ENCODE measurements around the gene HKDC1. TPM values are rescaled to one million over a fixed set of nuclear protein-coding genes. Genes with fewer than 3 reads are reported as not detected.
"Not testable (repeated sequence)": the region's sequence is repeated elsewhere in the genome, so short reads cannot be mapped to it uniquely, and the experiment has no call there.

The HKDC1 gene
- polyA plus RNA-seq, 3 donors: 15.8 to 21.0 (median 19.3) TPM

DNA sequence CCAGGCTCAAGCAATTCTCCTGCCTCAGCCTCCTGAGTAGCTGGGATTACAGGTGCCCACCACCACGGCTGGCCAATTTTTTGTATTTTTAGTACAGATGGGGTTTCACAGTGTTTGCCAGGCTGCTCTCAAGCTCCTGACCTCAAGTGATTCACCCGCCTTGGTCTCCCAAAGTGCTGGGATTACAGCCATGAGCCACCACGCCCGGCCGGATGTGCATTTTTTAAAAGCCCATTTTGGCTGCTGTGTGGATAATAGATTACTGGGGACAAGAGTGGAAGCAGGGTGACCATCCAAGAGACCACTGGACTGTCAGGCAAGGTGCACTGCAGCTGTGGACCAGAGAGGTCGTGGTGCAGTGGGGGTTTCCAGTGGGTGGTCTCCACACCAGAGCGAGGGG lies 21.4 kb downstream of the HKDC1 start:
- DNase-seq: no peak

DNA sequence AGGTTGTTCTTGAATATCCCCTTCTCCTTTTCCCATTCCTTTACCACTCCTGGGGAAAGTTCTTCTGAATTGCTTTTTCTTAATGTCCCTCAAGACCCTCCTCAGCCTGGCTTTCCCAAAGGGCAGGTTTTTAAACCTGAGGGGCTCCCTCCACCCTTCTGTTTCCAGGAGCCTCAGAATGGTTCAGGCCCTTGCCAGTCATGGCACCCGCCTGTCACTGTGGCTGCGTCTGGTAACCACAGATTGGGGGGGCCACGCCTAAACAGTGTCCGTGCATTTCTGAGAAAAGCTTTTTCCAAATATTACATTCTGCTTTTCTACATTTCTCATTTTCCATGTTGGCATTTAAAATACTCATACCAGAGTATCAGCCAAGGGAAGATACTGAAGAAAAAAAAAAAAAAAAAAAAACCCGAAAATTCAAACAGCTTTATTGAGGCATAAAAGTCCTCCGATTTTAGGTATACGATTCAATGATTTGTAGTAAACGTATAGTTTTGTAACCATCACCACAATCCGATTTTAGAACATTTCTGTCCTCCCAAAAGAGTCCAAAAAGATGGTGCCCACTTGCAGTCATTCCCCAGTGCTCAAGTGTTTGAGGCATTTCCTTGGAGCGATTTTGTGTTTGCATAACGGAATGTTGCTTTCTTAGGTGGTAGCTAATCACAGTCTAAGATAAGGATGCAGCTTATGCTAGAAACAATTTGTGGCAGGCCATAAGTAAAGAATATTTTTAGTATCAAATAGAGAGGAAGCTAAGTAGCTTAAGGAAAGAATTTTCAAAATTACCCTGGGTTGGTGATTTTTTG lies 22.1 kb downstream of the HKDC1 start:
- DNase-seq: no peak

DNA sequence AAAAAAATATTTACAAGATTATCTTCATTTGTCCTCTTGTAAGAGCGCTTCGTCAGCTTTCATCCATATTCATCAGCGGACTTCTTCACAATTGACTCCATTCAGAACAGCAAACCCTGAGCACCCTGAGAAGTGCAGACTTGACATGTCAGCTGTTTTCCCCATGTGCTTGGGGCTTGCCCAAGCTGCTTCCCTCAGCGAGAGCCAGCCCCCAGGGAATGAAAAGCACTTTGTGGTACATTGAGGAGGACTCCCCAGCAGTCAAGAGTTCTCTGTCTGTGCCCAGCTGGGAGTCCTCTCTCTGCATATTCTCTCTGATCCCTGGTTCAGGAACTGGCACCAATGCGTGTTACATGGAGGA lies 22.7 kb downstream of the HKDC1 start:
- DNase-seq: no peak

DNA sequence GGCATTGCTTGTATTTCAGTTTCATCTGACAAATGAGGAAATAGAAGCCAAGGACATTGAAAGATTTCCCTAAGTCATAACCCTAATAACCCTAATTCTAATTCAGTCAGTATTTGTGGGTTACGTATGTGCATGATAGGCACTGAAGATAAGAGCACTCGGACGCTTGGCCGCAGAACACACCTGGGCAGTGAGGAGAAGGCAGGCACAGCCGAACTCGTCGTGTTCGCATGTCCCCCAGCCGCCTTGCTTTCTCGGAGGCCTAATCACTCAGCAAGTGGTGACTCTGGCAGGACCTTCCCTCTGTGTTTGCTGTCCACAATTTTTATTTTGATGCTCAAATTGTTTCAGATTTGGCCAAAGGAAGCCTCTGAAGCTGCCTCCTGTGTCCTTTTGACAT lies 23.7 kb downstream of the HKDC1 start:
- DNase-seq: no peak

DNA sequence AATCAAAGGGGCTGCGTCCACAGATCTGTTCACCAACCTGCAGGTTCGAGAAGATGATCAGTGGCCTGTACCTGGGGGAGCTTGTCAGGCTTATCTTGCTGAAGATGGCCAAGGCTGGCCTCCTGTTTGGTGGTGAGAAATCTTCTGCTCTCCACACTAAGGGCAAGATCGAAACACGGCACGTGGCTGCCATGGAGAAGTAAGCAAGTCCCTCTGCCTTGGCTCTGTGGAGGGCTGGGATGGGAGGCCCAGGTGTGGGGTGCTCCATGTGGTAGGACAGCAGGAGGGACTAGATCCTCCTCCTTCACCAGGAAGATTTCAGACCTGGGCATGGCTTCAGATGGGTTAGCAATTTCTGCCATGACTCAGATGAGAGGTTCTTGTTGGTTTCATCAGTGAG lies 25.9 kb downstream of the HKDC1 start:
- no peak for DNase-seq

DNA sequence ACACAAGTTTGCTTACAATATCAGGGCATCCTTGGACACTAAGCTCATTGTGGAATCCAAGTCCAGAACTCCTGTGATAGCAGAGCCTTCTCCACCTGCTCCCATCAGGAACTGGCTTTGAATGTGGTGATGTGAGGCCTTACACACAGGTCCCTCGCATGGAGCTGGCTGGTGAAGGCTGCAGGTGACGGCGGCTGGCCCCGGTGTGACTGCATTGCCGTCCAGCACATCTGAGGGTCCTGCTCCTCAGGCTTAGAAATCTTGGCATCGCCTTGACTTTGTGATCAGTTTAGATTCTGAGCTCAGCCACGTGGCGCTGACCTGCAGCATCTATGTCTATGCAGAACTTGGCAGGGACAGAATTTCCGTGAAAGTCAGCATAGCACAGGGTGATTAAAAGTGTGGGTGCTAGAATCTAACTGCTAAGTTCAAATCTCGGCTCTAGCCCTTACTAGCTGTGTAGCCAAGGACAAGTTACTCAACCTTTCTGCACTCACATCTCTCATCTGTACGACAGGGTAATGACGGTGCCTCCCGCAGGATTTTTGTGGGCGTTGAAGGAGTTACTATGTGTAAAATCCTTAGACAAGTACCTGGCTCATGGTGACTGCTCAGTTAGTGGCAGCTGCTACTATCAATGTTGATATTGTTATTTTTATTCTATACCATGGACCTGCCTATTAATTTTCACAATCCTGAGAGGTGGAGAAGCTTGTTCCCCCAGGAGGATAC lies 26.6 kb downstream of the HKDC1 start:
- no peak for DNase-seq

DNA sequence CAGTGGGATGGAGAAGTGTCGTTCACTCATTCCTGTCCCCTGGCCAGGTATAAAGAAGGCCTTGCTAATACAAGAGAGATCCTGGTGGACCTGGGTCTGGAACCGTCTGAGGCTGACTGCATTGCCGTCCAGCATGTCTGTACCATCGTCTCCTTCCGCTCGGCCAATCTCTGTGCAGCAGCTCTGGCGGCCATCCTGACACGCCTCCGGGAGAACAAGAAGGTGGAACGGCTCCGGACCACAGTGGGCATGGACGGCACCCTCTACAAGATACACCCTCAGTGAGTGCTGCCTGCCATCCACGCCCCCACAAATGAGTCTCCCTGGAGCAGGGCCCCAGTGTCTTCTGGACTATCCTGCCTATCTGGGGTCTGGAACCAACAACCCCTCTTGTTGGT lies 27.2 kb downstream of the HKDC1 start:
- no peak for DNase-seq

DNA sequence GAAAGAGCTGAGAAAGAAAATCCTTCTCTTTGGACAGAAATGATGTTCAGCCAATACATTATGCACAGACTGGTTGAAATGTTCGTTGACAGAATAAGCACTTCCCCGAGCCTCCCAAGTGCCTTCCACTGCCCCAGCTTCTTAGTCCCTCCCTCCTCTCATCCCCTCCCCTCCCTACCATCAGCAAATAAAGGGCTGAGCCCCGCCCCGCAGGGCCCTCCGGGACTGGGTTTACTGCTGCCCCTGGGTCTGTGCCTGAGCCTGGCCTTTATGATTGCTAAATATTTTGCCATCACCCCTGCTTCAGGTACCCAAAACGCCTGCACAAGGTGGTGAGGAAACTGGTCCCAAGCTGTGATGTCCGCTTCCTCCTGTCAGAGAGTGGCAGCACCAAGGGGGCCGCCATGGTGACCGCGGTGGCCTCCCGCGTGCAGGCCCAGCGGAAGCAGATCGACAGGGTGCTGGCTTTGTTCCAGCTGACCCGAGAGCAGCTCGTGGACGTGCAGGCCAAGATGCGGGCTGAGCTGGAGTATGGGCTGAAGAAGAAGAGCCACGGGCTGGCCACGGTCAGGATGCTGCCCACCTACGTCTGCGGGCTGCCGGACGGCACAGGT lies 28.1 kb downstream of the HKDC1 start:
- no peak for DNase-seq

DNA sequence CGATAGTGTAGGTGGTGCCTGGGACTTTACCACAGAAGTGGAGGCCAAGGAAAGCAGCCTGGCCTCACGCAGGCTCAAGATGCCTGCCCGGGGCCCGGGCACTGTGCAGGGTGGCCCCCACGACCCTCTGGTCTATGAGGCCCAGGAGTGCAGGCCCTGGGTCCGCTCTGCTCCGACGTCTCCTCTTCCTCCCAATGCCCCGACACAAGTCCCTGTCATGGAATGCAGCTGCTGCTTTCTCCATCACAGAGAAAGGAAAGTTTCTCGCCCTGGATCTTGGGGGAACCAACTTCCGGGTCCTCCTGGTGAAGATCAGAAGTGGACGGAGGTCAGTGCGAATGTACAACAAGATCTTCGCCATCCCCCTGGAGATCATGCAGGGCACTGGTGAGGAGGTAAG lies 29.9 kb downstream of the HKDC1 start:
- no peak for DNase-seq

DNA sequence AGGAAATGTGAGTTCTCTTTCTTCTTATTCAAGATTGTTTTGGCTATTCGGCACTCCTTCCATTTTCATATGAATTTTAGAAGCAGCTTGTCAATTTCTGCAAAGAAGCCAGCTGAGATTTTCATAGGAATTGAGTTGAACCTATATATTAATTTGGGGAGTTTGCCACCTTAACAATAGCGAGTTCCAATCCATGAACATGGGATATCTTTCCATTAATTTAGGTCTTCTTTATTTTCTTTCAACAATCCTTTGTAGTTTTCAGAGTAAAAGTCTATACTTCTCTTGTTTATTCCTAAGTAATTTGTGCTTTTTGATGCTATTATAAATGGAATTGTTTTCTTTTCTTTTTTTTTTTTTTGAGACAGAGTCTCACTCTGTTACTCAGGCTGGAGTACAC lies 31.3 kb downstream of the HKDC1 start:
- DNase-seq: not testable (repeated sequence)

DNA sequence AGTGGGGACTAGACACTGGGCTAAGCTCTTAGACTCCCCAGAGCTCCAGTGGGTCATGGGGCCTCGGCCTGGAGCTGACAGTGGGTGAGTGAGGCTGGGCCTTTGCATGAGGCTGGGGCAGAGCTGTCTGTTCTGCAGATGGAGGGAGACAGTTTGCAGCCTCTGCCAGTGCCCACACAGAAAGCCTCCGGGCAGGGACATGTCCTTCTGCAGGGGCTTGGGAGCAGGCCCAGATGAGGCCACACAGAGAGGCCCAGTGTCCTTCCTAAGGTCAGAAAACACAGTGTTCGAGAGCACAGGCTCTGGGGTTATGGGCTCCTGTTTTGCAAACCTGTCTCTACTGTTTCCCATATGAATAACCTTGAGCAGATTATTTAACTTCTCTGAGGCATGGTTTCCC lies 33.0 kb downstream of the HKDC1 start:
- DNase-seq: no peak

DNA sequence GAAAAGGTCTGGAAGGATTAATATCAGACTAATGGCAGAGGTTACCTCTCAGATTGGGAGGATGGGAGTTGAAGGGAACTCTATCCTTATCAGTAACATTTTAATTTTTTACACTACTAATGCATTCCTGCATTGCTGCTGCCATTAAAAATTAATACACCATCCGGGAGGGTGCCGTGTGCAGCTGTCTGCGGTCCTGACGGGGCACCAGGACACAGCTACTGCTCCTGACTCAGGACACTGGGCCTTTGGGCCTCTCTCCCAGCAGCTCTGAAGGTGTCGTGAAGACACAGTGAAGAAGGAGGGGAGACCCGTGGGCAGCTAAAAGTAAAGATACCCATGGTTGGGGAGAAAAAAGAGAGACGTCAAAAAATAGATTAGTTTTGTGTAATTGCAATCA lies 34.7 kb downstream of the HKDC1 start:
- DNase-seq: no peak

DNA sequence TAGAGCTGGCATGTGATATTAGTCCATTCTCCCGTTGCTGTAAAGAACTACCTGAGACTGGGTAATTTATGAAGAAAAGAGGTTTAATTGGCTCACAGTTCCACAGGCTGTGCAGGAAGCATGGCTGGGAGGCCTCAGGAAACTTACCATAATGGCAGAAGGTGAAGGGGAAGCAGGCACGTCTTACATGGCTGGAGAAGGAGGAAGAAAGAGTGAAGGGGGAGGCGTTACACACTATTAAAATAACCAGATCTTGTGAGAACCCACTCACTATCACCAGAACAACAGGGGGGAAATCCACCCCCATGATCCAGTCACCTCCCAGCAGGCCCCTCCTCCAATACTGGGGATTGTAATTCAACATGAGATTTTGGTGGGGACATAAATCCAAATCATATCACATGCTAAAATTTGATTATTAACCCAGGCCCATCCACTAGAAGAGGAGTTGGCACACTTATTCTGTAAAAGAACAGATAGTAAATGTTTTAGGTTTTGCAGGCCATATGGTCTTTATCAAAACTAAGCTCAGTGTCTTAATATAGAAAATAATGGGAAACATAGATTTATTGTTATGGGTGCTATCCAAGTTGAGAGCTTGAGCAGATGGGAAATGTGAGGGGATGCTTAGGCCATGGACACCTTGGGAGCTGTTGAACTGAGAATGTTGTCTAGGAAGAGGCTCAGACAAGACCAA lies 39.6 kb downstream of the HKDC1 start:
- no peak for DNase-seq

DNA sequence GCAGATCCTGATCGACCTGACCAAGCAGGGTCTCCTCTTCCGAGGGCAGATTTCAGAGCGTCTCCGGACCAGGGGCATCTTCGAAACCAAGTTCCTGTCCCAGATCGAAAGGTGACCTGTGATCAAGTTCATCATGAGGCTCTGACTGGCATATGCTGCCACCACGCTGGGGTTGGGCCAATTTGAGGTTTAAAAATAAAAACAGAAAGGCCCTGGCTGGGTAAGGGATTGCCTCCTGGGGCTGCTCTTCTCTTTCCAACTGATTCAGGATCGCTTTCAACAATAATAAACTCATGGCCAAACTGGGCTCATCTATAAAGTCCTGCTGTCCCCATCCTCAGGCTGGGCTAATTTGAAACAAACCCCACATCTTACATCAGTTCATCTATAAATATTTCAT lies 41.1 kb downstream of the HKDC1 start:
- DNase-seq: no peak

DNA sequence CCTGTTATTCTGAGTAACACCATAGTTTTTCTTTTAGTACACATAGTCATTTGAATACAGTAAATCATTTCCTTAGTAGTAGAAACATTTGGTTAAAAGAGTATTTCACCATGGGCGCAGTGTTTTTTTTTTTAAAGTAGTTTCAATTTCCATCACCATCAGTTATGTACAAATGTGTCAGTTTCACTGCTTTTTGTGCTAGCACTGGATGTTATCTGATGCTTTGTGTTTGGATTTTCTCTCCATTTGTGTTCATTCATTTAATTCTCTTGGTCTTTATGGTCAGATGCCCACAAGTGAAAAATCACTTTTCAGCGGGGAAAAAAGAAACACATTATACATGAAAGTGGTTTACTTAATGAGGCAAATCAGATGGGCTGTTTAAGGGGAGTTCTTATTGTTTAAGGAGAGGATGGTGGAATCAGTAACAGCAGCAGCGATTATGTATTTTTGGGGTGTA lies 42.2 kb downstream of the HKDC1 start:
- peak; percentile 30 for DNase-seq

DNA sequence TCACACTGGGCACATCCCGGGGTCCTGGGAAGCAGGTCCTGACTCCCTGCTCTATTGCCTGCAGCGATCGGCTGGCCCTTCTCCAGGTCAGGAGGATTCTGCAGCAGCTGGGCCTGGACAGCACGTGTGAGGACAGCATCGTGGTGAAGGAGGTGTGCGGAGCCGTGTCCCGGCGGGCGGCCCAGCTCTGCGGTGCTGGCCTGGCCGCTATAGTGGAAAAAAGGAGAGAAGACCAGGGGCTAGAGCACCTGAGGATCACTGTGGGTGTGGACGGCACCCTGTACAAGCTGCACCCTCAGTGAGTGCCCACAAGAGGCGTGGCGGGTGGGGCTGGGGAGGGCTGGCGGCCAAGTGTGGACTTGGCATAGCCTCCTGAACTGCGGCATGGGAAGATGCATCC lies 45.4 kb downstream of the HKDC1 start:
- DNase-seq: no peak

DNA sequence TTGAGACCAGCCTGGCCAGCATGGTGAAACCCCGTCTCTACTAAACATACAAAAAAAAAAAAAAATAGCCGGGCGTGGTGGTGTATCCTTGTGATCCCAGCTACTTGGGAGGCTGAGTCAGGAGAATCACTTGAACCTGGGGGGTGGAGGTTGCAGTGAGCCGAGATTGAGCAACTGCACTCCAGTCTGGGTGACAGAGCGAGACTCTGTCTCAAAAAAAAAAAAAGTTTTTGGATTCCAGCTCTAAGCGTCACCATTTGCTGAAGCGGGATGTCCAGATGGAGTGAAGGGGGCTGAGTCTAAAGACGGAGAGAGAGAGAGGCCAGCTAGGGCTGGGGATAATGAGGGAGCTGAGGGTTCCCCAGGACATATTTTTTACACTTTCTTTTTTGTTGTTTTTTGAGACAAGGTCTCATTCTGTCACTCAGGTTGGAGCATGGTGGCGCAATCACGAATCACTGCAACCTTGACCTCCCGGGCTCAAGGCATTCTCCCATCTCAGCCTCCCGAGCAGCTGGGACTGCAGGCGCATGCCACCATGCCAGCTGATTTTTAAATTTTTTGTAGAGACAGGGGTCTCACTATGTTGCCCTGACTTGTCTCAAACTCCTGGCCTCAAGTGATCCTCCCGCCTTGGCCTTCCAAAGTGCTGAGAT lies 48.8 kb downstream of the HKDC1 start:
- no peak for DNase-seq

DNA sequence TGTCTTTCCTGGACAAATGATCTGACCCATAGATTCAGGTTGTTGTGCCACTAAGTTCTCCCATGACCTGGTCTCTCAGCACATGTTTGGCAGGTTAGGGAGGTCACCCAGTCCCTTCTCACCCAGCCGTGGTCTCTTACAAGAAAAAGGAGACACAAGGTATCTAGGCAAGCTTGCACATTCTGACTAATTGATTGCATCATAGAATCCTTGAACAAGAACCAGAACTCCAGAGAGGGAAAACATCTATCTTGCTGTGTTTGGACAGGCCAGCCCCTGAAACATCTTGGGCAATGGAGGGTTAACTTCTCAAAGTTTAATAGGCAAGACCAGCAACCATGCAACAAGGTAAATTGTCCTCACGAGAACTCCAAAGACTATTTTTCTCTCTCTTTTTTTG lies 49.6 kb downstream of the HKDC1 start:
- DNase-seq: no peak

DNA sequence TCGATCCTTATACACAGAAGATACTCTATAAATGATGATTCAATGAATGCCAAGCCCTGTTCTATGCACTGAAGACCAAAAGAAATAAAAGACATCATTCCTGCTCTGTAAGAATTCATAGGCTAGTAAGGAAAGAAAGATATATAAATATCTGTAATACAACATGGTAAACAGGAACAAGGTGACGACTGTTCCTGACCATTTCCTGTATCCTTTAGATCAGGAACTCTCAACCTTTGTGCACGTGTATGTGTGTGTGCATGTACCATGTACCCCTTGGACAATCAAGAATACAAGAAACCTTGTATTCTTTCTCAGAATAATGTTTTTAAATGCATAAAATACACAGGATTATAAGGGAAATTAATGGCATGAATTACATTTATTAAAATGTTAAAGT lies 50.9 kb downstream of the HKDC1 start:
- DNase-seq: no peak

DNA sequence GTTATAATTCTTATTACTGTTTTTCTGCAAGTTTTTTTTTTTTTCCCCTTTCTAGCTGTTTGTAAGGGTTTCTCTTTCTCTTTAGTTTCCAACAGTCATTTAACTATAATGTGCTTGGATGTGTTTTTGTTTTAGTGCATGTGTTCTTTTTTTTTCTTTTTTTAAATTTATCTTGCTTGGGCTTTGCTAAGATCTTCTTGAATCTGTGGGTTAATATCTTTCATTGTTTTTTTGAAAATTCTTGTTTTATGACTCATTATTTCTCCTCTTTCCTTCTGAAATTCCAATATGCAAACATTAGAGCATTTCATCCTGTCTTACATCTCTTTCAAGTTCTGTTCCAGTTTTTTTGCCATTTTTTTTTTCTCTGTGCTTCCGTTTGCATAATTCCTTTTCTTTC lies 52.5 kb downstream of the HKDC1 start:
- no peak for DNase-seq

DNA sequence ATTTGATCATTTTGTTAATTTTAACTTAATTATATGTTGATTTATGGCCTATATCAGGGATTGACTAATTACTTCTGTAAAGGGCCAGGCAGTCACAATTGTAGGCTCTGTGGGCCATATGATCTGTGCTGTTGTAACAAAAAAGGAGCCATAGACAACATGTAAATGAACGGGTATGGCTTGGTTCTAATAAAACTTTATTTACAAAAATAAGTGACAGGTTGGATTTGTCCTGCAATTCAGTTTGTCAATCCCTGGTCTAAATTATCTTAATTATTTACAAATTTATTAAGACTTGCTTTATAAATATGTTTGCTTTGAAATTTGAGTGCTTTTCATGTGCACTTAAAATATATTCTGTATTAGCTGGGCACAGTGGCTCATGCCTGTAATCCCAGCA lies 55.3 kb downstream of the HKDC1 start:
- DNase-seq: no peak

DNA sequence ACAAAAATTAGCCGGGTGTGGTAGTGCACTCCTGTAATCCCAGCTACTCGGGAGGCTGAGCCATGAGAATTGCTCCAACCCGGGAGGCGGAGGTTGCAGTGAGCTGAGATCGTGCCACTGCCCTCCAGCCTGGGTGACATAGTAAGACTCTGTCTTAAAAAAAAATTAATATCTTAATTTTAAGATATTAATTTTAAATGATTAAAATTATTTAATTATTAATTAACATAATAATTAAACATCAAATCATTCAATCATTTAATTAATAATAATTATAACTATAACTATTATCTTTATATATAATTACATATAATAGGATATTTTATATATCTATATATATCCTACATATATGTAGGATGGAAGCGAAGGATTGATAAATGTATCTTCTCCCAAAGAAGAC lies 56.4 kb downstream of the HKDC1 start:
- no peak for DNase-seq

Measured in renal pelvis (tissue), 4 donors.